GF-D8 (cell line): ENCODE measurements around the gene CYB561D2.
"Not testable (repeated sequence)": the region's sequence is repeated elsewhere in the genome, so short reads cannot be mapped to it uniquely, and the experiment has no call there.

Source experiments
- DNase-seq: peaks from one replicate; lab custom pipeline; 2025; lab: John Stamatoyannopoulos, UW

Gene CYB561D2, protein sequence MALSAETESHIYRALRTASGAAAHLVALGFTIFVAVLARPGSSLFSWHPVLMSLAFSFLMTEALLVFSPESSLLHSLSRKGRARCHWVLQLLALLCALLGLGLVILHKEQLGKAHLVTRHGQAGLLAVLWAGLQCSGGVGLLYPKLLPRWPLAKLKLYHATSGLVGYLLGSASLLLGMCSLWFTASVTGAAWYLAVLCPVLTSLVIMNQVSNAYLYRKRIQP

DNA sequence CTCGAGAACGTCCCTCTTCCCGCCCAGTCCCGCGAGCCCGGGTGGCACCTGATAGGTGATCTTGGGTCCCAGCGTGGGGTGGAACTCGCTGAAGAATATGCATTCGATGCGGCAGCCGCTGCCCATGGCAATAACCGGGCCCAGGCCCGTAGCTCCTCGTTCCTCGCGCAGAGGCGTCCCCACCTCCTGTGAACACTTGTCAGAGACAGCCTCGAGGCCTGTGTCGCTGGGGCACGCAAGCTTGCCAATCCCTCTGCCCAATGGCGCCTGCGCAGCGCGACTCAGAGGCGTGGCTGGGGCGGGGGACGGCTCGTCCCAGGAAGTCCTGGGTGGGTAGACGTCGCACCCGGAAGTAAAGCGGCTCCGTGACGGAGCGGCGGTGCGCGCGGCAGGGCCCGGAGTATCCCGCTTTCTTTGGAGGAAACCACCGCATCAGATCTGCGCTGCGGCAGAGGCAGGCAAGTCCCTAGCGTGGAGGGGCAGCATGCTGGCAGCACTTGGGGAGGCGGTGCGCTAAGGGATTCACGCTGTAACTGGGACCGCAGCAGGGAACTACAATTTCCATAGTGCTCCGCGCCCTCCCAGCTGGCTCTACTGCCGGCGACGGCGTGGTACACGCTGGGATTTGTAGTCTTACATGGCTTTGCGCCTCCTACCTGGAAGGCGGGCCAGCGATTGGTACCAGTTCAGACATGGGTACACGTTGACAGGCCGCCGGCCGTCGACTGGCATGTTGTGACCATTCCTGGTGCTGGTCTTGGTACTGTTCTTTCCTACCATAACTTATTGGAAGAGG lies at the start of gene CYB561D2, which contains the start of gene NPRL2:
Gene CYB561D2 (plus strand): TSS at position 336 of the 796 bp plus-strand sequence. CDS start 572 bp downstream, outside the sequence.
Gene NPRL2 (minus strand): TSS at position 249 of the 796 bp plus-strand sequence. CDS start 123 bp downstream, at position 126.
- DNase-seq: peak; percentile 85

DNA sequence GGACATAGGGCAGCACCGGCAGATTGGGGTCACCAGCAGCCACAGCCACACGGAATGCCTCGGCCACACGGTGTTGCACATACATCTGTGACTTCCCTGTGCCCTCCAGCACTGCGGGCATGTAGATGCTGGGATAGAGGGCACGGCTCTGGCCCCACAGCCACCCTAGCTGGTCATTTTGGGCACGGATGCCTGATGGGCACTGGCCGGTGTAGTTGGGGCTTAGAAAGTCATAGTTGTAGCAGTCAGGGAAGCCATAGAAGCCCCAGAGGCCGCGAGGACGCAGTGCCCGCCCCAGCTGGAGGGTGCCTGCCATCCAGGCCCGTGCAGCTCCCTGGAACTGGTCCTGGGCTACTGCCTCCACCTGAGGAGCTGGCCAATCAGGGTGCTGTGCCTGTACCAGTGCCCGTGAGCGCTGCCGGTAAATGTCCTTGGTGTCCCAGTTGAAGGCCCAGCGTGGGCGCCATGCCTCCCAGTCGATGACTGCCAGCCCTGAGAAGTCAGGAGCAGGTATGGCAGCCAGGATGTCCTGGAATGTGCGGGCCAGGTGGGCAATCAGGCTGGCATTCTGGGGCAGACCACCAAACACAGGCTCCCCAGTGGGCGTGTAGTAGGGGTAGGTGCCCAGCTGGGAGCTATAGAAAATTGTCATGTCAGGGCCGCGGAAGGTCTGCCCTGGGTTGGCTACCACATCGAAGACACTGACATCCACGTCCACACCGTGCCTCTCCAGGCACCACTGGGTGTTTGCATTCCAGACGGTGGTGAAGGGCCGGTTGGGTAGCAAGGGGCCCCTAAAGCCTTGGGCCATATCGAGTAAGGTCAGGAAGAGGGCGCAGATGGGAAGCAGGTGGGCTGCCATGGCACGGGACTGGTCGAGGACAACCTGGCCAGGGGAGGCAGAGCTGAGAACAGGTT lies 48.3 kb upstream of the CYB561D2 start:
- no peak for DNase-seq

DNA sequence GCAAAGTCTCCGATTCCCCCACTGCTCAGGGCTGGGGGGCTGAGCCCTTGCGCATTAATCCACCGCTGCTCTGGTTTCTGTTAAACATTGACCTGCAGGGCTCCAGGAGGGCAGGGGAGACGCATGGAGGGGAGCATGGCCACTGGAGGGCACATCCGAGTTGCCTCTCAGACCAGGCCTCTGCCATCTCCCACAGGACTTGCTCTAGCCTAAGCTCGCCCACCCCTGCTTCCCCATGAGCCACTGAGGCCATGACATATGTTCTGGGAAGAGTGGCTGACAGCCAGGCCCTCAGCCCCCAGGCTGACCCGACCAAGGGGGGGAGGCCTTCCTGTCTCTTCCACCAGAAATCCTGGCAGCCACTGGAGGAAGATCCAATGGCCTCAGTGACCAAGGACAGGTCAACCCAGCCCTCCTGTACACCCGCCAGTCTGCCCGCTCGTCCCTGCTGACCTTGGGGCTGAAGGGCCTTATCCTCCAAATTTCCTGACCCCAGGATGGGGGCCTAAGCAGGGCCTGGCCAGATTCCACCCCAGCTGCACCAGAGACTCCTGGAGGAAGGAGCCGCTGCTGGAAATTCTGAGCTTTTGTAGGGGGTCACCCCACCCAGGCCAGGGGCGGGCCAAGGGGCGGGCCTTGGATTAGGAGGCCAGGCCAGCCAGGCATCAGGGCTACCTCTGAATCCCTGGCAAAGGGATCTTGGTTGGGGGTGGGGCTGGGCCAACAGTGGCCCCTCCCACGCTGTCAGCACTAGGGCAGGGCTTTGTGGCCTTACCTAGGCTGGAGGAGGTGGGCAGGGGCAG lies 47.4 kb upstream of the CYB561D2 start, which contains the start of gene HYAL1:
Gene HYAL1 (minus strand): TSS at position 562 of the 803 bp plus-strand sequence. CDS start 618 bp downstream, outside the sequence.
- no peak for DNase-seq

DNA sequence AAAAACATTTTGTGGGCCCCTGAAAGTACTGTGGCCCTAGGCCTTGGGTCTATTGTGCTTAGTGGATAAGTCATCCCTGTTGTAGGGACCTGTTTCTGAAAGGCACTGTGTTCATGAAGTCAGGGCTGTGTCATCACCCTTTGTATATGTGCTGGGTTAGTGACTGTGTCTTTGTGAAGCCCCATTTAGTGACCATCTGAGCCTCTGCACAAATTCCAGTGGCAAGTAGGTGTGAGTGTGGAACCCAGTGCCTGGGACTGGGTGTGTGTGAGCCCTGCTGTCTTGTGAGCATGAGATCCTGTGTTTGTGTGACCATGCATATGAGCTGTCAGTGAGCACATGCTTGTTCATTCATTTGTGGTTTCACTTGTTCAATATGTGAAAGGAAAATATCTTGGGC lies 46.1 kb upstream of the CYB561D2 start:
- no peak for DNase-seq

DNA sequence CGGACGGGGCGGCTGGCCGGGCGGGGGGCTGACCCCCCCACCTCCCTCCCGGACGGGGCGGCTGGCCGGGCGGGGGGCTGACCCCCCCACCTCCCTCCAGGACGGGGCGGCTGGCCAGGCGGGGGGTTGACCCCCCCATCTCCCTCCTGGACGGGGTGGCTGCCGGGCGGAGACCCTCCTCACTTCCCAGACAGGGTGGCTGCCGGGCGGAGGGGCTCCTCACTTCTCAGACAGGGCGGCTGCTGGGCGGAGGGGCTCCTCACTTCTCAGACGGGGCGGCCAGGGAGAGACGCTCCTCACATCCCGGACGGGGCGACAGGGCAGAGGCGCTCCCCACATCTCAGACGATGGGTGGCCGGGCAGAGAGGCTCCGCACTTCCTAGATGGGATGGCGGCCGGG lies 38.6 kb upstream of the CYB561D2 start:
- DNase-seq: not testable (repeated sequence)

DNA sequence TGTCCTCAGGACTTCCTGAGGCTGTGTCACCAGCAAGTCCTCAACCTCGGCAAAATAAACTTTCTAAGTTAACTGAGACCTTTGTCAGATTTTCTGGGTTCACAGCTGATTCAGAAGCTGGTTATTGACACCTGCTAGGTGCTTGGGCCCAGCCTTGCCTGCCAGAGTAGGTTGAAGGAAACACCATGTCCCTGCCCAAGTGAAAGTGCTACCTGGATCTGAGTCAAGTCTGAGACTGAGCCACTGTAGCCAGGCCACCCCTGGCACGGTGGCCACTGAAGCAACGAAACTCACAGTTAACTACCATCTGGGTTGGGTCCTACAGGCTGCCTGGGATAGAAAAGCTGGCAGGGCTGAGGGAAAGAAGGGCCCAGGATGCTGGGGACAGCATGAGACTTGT lies 36.3 kb upstream of the CYB561D2 start:
- DNase-seq: no peak

DNA sequence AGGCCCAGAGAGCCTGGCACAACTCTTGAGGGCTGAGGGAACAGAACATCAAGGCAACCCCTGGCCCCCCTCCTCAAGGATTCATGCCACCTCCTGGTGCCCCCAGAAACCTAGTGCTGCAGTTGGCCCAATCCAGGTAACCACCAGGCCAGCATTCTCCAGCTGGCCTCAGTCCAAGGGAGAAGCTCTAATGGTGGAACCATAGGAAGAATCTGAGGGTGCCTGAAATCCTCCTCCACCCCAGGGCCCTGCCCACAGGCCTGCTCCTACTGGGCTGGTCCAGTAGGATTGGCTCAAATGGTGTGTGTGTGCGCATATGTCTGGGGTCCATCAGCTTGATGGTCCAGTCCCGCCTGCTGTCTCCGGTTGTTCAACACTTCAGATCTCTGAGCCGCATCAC lies 35.8 kb upstream of the CYB561D2 start:
- no peak for DNase-seq

DNA sequence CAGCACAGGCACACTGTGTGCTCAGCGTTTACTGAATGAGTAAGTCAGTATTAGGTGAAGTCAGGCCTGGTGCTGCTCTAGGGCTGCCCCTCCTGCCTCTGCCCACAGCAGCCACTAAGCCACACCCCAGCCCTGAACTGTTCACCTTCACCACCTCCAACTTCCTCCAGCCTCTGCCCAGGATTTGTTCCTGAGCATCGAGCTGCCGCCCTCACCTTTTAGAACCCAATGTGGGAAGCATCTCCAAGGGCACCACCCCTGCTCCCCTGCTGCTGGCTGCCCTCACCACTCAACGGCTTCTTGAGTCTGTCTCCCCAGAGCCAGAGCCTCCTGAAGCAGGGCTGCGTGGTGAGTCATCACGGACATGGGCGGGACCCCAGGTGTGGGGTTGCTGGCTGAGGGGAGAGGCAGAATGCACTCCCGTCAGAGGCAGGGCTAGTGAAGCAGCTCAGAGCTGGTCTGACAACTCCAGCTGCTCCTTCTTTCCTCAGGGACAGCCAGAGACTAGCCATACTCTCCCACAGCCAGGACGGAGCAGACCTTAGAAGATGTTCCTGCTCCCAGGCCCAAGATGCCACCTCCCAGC lies 33.9 kb upstream of the CYB561D2 start:
- no peak for DNase-seq

DNA sequence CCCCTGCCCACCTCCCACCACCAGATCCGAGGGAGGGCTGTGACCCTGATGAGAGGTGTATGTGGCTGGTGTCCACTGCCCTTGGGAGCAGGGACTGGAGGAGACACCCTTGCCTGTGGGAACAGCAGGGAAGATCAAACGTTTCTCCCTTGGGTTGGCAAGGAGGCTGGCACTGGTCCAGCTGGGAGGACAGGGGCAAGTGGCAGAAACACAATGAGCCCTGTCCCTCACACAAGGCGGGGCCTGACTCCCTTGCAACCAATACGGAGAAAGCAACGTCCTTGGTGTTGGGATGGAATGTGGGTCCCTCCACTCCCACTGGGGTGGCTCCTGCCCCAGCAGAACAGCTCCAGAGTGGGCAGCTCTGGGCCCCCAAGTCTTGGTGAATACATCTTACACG lies 33.4 kb upstream of the CYB561D2 start:
- DNase-seq: no peak

DNA sequence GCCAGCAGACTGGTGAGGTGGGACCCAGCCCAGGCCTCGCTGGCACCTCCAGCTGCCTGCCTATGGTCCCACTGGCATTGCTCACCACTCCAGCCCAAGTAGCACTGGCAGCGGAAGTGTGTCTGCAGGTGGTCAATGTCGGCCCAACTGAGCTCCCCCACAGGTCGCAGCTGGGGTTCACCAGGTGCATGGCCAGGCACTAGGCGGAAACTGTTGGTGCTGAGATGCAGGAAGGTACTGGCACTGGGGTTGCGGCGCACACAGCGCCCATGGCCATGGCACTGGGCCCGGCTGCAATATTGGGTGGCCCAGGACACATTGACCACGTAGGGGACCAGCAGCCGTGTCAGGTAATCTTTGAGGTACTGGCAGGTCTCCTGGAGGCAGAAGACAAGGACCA lies 32.5 kb upstream of the CYB561D2 start:
- no peak for DNase-seq

DNA sequence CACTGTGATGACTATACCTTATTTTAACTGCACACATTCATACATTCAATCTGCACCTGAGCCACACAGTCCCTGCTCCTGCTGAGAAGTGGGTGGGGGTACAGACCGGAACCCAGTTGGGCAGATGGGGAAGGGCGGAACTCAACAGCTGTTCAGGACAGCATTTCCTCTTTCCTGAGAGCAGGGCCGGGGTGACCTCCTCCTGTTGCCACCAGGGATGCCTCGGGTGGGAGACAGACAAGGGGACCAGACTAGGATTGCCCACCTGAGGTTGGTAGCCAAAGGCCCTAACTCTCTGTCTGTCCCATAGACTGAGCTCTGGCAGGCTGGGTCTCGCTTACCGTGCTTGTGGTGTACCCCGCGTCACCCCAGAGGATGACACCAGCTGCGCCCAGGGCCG lies 32.0 kb upstream of the CYB561D2 start:
- DNase-seq: no peak

DNA sequence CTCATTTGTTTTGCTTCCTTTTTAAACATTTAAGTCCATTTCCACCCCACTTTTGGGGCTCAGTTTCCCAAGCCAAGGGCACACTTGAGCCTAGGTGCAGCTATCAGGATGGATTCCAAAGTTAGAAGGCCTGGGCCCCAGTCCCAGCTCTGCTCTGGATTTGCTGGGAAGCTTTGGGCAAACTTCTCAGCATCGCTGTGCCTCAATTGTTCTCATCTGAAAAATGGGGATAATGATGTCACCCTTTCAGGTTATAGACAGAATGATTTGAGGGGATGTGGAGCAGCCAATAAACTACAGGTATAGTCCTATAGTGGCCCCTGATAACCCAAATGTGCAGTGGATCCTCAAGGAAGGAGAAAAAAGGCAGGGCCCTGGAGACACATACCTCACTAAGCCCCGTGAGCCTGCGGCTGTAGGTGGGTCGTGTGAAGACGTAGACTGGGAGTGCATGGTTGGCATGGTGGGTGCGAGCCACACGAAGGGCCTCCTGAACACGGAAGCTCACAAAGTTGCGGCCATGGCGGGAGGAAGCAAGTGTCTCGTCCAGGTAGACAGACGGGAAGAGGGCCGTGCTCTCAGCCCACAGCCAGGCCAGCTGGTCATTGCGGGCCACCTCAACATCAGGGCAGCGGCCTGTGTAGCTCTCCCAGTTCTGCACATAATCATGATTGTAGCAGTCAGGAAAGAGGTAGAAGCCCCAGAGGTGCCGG lies 31.3 kb upstream of the CYB561D2 start:
- DNase-seq: no peak

DNA sequence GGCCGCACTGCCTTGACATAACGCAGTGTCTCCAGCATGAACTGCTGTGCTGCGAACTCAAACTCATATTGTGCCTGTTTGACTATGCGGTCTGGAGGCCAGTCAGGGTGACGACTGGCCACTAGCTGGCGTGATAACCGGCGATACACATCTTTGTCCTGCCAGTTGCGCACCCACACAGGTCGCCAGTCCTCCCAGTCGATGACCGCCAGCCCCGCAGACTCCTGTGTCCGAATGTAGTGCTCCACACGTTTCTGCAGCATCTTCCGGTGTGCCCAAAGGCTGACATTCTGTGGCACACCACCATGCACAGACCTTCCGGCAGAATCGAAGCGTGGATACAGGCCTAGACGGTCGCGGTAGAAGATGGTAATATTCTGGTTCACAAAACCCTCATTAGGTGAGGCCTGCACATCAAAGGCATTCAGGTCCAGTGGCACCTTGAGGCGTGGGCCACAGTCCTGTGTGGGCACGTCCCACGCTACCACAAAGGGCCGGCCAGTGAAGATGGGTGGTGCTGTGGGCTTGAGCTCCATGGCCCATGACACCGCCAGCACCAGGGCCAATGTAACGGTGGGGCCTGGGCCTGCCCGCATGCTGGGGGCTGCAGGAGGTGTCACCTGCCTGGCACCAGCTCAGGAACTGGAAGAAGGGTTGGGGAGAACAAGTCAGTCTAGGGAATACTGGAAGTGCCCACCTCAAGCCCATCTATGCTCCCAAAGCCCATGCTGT lies 30.6 kb upstream of the CYB561D2 start:
- DNase-seq: no peak

DNA sequence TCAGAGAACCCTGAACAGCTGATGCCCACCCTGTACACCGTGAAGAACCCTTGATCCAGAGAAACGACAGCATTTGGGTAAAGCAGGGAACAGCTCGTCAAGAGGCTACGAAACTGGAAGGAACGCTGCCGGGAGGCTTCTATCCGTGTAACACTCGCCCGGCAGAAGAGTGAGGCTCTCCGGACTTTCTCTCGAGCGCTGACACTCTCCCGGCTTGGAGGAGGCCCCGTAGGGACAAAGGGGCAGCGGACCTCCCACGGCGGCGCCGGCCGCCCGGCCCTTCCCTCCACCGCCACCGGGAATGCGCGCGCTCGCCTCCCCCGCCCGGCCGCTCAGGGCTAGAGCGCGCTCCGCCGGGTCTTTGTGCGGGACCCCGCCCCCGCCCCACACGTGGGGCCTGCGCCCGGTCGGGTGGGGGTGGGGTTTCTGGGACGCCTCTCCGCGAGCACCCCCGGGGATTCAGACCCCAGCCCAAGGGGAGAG lies 29.8 kb upstream of the CYB561D2 start:
- DNase-seq: no peak

DNA sequence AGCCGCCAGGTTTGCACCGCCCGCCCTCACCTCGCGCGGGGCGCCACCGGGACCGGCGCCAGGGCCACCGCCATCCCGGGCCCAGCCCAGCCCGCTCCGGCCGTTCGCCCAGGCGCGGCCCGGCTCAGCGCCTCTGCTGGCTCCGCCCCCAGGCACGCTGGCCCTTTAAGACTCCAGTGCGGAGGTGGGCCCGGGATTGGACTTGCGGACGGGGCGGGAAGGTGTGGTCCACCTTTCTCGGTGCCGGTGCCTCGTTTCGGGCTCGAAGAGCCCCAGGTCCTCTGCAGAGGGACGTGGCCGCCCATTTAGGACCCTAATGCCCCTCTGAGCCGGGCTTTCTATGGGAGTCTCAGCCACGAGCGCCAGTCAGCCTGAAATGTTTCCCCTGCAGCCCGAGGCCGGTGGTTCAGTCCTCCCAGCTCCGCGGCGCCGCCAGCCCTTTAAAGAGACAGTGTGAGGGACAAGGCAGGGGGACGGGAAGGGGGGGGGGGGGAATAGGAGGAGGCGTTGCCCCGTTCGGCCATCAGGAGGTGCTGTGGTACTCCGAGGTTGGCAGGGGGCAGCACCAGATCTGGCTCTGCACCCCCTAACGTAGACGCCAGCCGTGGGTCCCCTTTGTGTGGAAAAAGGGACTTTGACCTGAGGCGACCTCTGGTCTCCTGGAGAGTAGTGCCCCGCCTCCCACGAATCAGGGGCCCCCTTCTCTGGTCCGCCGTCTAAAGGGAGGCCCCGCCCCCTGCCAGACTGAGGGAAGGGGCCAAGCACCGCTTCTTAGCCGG lies 29.1 kb upstream of the CYB561D2 start:
- peak; percentile 60 for DNase-seq

DNA sequence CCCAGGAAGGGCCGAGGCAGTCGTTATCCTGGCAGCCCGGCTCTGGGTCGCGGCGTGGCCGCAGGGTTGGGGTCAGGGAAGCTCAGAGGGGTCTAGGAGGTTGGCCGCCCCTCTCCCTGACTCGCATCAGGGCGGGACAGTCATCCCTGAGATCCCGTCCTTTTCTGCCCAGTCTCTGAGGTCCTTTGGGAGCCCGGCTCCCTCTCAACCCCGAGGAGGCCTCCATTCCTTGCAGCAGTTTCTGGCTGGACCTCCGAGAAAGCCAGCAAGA lies 28.6 kb upstream of the CYB561D2 start:
- no peak for DNase-seq

DNA sequence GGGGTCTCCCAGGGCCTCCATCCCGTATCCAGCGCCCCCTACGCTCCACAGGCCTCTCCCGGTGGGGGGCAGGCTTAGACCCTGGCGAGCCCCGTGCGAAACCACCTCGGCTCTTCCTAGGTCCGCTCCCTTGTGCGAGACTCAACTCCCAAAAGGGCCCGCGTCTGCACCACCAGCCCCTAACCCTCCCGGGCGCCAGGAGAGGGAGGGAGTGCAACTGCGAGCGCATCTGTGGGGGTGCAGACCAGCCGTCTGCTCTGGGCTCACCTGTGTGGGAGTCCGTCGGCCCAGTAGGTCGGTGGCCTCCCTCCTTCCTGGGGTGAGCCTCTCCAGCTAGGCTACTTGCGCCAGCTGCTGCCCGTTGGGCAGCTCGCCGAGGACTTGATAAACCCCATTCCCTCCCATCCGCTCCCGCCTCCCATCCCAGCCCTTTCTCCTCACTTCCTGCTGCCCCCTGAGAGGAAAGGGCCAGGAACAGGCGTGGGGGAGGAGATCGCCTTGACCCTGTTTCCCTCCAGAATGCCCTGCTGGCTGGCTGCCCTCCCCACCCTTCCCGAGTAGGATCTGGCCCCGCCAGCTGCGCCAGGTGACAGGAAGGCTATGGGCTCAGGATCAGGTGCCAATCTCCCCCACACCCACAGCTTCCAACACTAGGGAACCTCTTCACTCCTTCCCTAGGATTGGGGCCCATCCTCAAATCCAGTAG lies 28.1 kb upstream of the CYB561D2 start, which contains the start of gene HYAL2:
Gene HYAL2 (minus strand): TSS at position 360 of the 706 bp plus-strand sequence. CDS start 2,256 bp downstream, outside the sequence.
- DNase-seq: no peak

DNA sequence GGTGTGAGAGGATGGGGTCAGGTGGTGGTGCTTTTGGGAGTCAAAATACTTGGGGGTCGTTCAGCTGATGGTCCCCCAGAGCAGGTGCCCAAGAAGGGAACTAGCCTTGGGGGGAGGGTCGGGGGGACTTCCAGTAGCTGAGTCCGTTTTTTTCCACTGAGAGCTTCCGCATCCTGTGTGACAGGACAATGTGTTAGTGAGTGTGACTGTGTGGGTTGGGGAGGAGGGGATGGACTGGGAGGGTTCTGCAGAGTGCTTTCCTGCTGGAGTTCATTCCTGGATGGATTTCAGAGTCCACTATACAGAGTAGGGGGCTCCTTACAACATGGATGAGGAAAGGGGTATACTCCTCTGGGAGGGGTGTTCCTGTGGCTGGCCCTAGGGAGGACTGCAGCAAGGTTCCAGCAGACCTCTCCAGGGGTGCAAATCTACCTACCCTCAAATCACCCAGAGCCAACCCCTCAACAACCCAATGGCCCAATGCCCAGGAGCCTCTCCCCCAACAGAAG lies 27.5 kb upstream of the CYB561D2 start:
- DNase-seq: no peak
